Measurements from ENCODE around the gene OPCML. TPM values are rescaled to one million over a fixed set of nuclear protein-coding genes. Genes with fewer than 3 reads are reported as not detected.

OPCML gene
- total RNA-seq, 1 donor from 2014 or later = not detected

DNA sequence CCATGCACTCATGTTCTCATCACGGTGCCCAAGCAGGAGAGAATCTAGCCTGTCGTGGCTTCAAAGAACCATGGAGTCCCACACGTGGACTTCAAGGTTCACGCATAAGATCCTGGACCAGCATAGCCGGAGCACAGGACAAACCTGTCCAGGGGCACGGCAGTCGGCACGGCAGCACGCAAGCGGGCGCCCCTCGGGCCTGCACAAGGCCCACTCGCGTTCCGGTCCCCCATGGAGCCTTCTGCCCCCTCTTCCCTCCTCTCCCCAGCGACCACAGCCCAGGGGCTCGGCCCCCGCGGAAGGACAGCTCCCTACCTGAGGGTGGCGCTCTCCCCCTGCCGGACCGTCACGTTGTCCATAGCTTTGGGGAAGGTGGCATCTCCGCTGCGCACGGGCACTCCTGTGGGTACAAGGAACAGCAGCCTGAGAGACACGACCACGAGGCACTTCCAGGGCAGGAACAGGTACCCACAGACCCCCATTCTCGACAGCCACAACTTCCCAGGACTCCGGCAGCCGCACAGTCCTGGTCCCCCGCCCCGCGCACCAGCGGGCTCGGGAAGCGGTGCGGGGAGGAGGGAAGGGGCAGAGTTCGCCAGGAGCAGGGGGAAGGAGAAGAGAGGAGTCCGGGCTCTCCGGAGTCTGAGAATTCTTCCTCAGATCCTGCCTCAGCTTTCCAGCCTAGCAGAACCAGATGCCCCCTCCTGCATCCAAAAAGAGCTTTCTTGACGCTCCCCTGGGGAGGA is 589.5 kb downstream of the OPCML start:
- no peaks in the 10 kb centered on the region for H3K9me3 Mint-ChIP-seq
- H3K36me3 Mint-ChIP-seq (ENCODE audit: low read depth) = no peaks in the 10 kb centered on the region
- no peak overlapping the region for H3K27ac Mint-ChIP-seq
- H3K27me3 Mint-ChIP-seq = peaks cover 27% of the 10 kb centered on the region
- DNase-seq (no peak), ATAC-seq (ENCODE audit: low read depth) (no peak)
- TF ChIP-seq, protein P1, sequence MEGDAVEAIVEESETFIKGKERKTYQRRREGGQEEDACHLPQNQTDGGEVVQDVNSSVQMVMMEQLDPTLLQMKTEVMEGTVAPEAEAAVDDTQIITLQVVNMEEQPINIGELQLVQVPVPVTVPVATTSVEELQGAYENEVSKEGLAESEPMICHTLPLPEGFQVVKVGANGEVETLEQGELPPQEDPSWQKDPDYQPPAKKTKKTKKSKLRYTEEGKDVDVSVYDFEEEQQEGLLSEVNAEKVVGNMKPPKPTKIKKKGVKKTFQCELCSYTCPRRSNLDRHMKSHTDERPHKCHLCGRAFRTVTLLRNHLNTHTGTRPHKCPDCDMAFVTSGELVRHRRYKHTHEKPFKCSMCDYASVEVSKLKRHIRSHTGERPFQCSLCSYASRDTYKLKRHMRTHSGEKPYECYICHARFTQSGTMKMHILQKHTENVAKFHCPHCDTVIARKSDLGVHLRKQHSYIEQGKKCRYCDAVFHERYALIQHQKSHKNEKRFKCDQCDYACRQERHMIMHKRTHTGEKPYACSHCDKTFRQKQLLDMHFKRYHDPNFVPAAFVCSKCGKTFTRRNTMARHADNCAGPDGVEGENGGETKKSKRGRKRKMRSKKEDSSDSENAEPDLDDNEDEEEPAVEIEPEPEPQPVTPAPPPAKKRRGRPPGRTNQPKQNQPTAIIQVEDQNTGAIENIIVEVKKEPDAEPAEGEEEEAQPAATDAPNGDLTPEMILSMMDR (IDR thresholded peaks at IDR 0.05) = no peak
- ChIA-PET POLR2A (no interaction called here), CTCF (no interaction called here)
- no peaks in the 10 kb centered on the region for H3K4me1 Mint-ChIP-seq
- intact Hi-C loops (cut with micrococcal nuclease) = no loop called here
- H3K4me3 Mint-ChIP-seq = no peak overlapping the region

DNA sequence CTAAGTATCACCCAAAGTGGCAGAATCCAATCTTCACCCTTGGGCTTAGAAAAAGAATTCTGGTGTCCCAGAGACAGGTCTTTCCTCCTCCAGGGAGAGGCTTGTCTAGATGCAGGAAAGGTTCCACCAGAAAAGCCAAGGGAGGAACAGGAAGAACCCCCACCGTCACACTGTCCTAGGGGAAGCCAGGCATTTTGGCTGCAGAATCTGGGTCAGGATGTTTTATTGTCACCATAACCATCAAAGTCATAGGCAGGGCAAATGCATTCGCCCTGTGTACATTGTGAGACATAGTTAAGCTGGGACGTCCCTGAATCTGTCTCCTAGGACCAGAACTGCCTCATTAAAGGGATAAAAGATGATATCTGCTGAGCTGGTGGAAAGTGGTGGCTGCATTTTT is 590.5 kb downstream of the OPCML start:
- Mint-ChIP-seq H3K4me3 (no peak overlapping the region), H3K27me3 (peaks cover 27% of the 10 kb centered on the region), H3K36me3 (ENCODE audit: low read depth) (no peaks in the 10 kb centered on the region), H3K27ac (no peak overlapping the region), H3K4me1 (no peaks in the 10 kb centered on the region), H3K9me3 (no peaks in the 10 kb centered on the region)
- no peak for DNase-seq
- ChIA-PET POLR2A (no interaction called here), CTCF (interaction anchor here (0.8 to 1.7 kb wide), 7 partner anchors 8 to 1877 kb away, joined by 3 to 7 read pairs (median 5); no protein-coding TSS in a partner anchor)
- TF ChIP-seq, protein P1 (IDR thresholded peaks at IDR 0.05) = no peak
- intact Hi-C loops (cut with micrococcal nuclease) = no loop called here
- no peak for ATAC-seq (ENCODE audit: low read depth)

DNA sequence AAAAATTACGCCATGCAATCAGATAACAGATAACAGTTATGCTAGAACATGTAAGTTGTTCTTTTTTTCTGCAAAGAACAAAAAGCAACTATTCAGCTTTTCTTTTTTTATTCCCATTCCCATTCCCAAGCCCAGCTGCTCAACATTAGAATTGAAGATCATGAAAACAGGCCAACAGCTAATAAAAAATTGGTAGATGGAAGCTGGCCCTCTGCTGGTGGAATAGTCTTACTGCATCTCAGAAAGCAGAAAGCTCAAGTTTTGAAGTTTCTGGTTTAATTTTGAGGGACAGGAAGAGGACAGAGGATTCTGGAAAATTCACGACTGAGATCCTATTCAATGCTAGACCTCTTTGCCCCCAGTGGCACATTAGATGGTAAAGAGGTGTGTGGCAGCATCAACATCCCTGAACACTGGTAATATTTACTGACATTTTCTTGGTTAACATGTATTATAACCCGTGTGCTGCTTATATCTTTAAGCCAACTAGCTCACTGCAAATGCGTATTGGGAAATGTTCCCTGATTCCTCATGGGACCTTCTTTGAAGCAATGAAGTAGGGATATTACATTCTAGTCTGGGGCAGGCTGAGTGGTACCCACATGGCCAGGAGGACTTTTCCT is 591.2 kb downstream of the OPCML start:
- POLR2A ChIA-PET = no interaction called here
- intact Hi-C loops (cut with micrococcal nuclease) = no loop called here

DNA sequence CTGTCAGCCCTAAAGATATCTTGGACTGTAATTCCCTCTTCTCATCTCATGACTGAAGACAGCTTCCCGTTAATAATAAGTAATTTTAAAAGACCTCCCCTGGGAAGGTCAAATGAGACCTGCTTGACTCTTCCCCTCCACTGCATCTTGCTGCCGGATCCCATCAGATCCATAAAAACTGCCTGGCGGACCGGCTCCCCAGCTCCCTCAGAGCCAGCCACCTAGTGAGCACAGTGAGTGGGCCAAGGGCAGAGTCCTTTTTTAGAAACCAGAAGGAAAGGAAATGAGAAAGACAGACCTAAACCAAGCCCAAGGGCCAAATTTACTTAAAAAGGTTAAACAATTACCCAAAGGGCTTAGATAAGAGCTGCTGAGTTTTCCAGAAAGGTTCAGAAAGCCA is 595.3 kb downstream of the OPCML start:
- H3K27me3 Mint-ChIP-seq = peaks cover 3% of the 10 kb centered on the region
- no peak overlapping the region for H3K4me3 Mint-ChIP-seq
- no peak overlapping the region for H3K27ac Mint-ChIP-seq
- no peaks in the 10 kb centered on the region for H3K4me1 Mint-ChIP-seq
- intact Hi-C loops (cut with micrococcal nuclease) = no loop called here
- POLR2A ChIA-PET = no interaction called here
- no peaks in the 10 kb centered on the region for H3K36me3 Mint-ChIP-seq (ENCODE audit: low read depth)
- H3K9me3 Mint-ChIP-seq = no peaks in the 10 kb centered on the region
- no peak for ATAC-seq (ENCODE audit: low read depth)
- DNase-seq = no peak
- TF ChIP-seq, protein P1 (IDR thresholded peaks at IDR 0.05) = no peak
- CTCF ChIA-PET = no interaction called here

More for the DNA sequence above, 591.2 kb downstream of the OPCML start:
- H3K36me3 Mint-ChIP-seq (ENCODE audit: low read depth) = no peaks in the 10 kb centered on the region
- no peak overlapping the region for H3K27ac Mint-ChIP-seq
- TF ChIP-seq, protein P1 (IDR thresholded peaks at IDR 0.05) = peak; percentile 76
- ATAC-seq (ENCODE audit: low read depth) (no peak), DNase-seq (no peak)
- CTCF ChIA-PET = interaction anchor here (0.6 to 1.7 kb wide), 13 partner anchors 9 to 1878 kb away, joined by 3 to 7 read pairs (median 3); no protein-coding TSS in a partner anchor
- peaks cover 27% of the 10 kb centered on the region for H3K27me3 Mint-ChIP-seq
- no peak overlapping the region for H3K4me3 Mint-ChIP-seq
- no peaks in the 10 kb centered on the region for H3K4me1 Mint-ChIP-seq
- no peaks in the 10 kb centered on the region for H3K9me3 Mint-ChIP-seq

DNA sequence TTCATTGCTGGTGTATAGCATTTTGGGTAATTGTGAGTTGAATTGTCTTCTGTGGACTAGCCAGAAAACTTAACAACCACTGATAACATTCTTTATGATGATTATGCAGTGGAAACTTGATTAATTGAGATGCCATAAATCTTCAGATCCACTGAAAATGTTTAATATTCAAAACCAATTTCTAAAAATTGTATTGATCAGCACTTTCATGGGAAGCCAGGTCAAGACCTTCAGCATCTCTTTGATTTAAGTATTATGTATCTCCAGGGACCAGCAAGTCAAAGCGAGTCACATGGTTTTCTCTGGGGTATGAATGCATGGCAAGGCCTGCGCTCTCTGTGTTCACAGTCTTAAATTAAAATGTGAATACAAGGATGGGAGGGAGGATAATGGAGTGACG is 596.9 kb downstream of the OPCML start:
- H3K27ac Mint-ChIP-seq = no peak overlapping the region
- H3K9me3 Mint-ChIP-seq = peaks cover 2% of the 10 kb centered on the region
- TF ChIP-seq, protein P1 (IDR thresholded peaks at IDR 0.05) = no peak
- DNase-seq = no peak
- H3K27me3 Mint-ChIP-seq = no peaks in the 10 kb centered on the region
- no peak overlapping the region for H3K4me3 Mint-ChIP-seq
- no peaks in the 10 kb centered on the region for H3K4me1 Mint-ChIP-seq
- no peak for ATAC-seq (ENCODE audit: low read depth)
- no peaks in the 10 kb centered on the region for H3K36me3 Mint-ChIP-seq (ENCODE audit: low read depth)
- CTCF ChIA-PET = no interaction called here
- POLR2A ChIA-PET = no interaction called here
- intact Hi-C loops (cut with micrococcal nuclease) = no loop called here

Measured in activated B cell treated with CpG ODN at 0.5 μM for 24 hours (primary cell).